ENCODE data around the gene RXRA. TPM values are rescaled to one million over a fixed set of nuclear protein-coding genes. Genes with fewer than 3 reads are reported as not detected.

RXRA gene
- total and polyA plus RNA-seq, 2 of the 4 experiments (the other 2 are of a cell fraction), result 7.5 to 17.9 TPM

DNA sequence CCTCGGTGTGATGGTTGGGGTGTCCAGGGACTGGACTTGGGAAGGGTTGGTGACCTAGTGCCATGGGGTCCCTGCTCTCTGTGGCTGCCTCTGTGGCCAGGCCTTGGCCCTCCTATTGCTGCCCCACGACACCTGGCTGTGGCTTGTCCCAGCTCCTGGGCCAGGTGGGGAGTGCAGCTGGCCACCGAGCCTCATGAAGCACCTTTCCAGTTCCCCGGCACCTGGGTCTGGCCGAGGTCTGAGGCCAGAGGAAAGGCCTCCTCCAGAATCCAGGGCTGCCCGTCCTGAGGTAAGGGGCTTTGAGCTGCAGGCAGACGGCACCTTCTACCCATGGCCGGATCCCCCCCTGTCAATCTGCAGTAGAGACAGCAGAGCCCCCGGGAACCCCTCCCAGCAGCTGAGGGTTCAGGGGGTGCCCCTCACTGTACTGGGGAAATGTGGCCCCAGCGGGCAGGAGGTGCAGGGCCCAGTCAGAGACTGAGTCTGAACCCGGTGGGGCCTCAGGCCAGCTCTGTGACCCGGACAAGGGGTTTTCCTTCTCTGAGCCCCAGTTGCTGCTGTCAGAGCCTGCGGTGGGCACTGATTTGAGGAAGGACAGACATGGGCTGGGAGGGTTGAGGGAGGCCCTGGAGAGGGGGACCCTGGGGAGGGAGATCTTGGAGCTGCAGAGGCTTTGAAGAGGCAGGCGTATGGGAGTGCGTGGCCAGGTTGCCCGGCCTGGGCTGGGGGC is 54.5 kb downstream of the RXRA start:
- 94% methylated on average over 5 of the region's 16 CpGs; no CpG with 5 or more reads in 1 of the 2 experiments for WGBS, 2 experiments (ENCODE audit: extremely low coverage in 2 of 2, insufficient read length in 1 of 2)
- no peak overlapping the region for H2BK120ac ChIP-seq (ENCODE audit: low read depth, low read length)
- H3K23ac ChIP-seq (ENCODE audit: low read depth, low read length), result no peak overlapping the region
- H4K20me1 ChIP-seq (ENCODE audit: insufficient read depth, low read length), result peaks cover 100% of the 10 kb centered on the region
- no peak overlapping the region for H2AK5ac ChIP-seq (ENCODE audit: low read depth, low read length)
- H3K56ac ChIP-seq (ENCODE audit: extremely low read depth, insufficient read depth, low read length), result no peak overlapping the region
- no peak overlapping the region for H3K14ac ChIP-seq (replicated peaks; ENCODE audit: low read depth, low read length)
- no peak overlapping the region for H2AFZ ChIP-seq (replicated peaks; ENCODE audit: low read length, poor library complexity)
- ChIA-PET CTCF (no interaction called here), POLR2A (ENCODE audit: unreplicated experiment) (no interaction called here)
- no peak overlapping the region for H3K4me3 ChIP-seq (ENCODE audit: insufficient read depth, low read depth, low read length)
- H3K9ac ChIP-seq (ENCODE audit: low read depth, low read length), result no peak overlapping the region
- H3K4me2 ChIP-seq (ENCODE audit: low read depth, low read length), result no peak overlapping the region
- H3K18ac ChIP-seq (ENCODE audit: low read depth, low read length), result no peak overlapping the region
- no peaks in the 10 kb centered on the region for H3K27me3 ChIP-seq (ENCODE audit: control insufficient read depth, insufficient read depth, low read length)
- ATAC-seq (ENCODE audit: low read depth), result no peak
- BruUV-seq (replicated peaks), result no TSS peak
- H3K27ac ChIP-seq (ENCODE audit: insufficient read depth, low read length), result no peak overlapping the region
- no peaks in the 10 kb centered on the region; the same call in 1 of the 2 replicates for H3K36me3 ChIP-seq (ENCODE audit: control insufficient read depth, insufficient read depth, low read length)
- intact Hi-C loops (cut with micrococcal nuclease) (no loop called here), in situ Hi-C loops (cut with MboI; ENCODE audit: low sequenced_read_pairs) (no loop called here), dilution Hi-C loops (cut with HindIII; ENCODE audit: low sequenced_read_pairs, unreplicated experiment) (no loop called here)
- no peak overlapping the region for H4K91ac ChIP-seq (ENCODE audit: insufficient read depth, low read depth, low read length)
- no peak overlapping the region for H3K4ac ChIP-seq (ENCODE audit: low read depth, low read length)
- no peak overlapping the region for H2BK5ac ChIP-seq (ENCODE audit: low read depth, low read length, poor library complexity, severe bottlenecking)
- DNase-seq, result no peak
- H4K8ac ChIP-seq (ENCODE audit: low read depth in 2 of 2, low read length in 2 of 2), result no peak overlapping the region
- peaks cover 4 to 90% of the 10 kb centered on the region in 2 experiments for H3K79me1 ChIP-seq (ENCODE audit: low read depth in 1 of 2, low read length in 2 of 2)
- H2BK20ac ChIP-seq (ENCODE audit: low read depth, low read length), result no peak overlapping the region
- peaks cover 13% of the 10 kb centered on the region; the same call in 1 of the 2 replicates for H3K9me1 ChIP-seq (ENCODE audit: insufficient read depth, low read length)
- H3K9me3 ChIP-seq (ENCODE audit: control insufficient read depth, insufficient read depth, low read length), result no peaks in the 10 kb centered on the region
- H2AK9ac ChIP-seq (replicated peaks; ENCODE audit: low read depth, low read length, poor library complexity), result no peak overlapping the region
- H2BK15ac ChIP-seq (ENCODE audit: low read depth, low read length), result no peak overlapping the region
- H3K4me1 ChIP-seq (ENCODE audit: control insufficient read depth, insufficient read depth, low read length), result peaks cover 28% of the 10 kb centered on the region
- no peak for TF ChIP-seq CEBPB (IDR thresholded peaks at IDR 0.05; ENCODE audit: low read depth, low read length)
- no peak for TF ChIP-seq USF2 (IDR thresholded peaks at IDR 0.05; ENCODE audit: low read depth, low read length)
- TF ChIP-seq POLR2A (IDR thresholded peaks at IDR 0.05; ENCODE audit: low read depth, low read length), result no peak
- no peak overlapping the region for H4K5ac ChIP-seq (ENCODE audit: low read depth, low read length)
